Measurements from ENCODE around the gene THSD7A. TPM values are rescaled to one million over a fixed set of nuclear protein-coding genes. Genes with fewer than 3 reads are reported as not detected.

Gene THSD7A
- total RNA-seq, 1 donor from 2014 or later, result 3.5 TPM

DNA sequence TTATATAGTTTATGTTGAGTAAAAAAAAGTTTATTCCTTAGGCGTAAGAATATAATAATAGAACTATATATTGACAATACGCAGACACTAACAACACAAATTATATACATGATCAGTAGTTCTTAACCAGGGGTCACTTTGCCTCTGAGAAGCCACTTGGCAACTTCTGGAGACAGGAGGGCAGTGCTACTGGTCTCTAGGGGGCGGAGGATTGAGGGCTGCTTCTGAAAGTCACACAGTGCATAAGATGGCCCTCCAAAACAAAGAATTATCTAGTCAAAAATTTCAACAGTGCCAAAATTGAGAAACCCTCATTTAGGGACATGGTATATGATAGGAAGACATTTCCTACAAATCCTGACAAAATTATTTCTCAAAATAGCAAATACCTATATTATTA is 77.1 kb downstream of the THSD7A start:
- Mint-ChIP-seq H3K27me3 (ENCODE audit: low read depth, unreplicated experiment) (no peaks in the 10 kb centered on the region), H3K27ac (ENCODE audit: unreplicated experiment) (no peak overlapping the region), H3K9me3 (ENCODE audit: unreplicated experiment) (no peaks in the 10 kb centered on the region), H3K36me3 (ENCODE audit: low read depth, unreplicated experiment) (no peaks in the 10 kb centered on the region), H3K4me3 (ENCODE audit: unreplicated experiment) (no peak overlapping the region), H3K4me1 (ENCODE audit: low read depth, unreplicated experiment) (no peaks in the 10 kb centered on the region)
- Histone ChIP-seq H3K9ac (ENCODE audit: low read length) (no peak overlapping the region), H4K20me1 (ENCODE audit: insufficient read depth, low read length) (no peaks in the 10 kb centered on the region), H3K9me3 (ENCODE audit: insufficient read depth, low read depth, low read length) (no peaks in the 10 kb centered on the region), H3K36me3 (ENCODE audit: insufficient read depth, low read length) (no peaks in the 10 kb centered on the region), H2AFZ (ENCODE audit: low read depth, low read length) (no peak overlapping the region), H3K4me3 (ENCODE audit: insufficient read depth, low read depth, low read length) (no peak overlapping the region), H3K27ac (ENCODE audit: low read depth, low read length) (no peak overlapping the region), H3K27me3 (ENCODE audit: insufficient read depth, low read length) (no peaks in the 10 kb centered on the region), H3K4me1 (ENCODE audit: insufficient read depth, low read length) (no peaks in the 10 kb centered on the region), H3K4me2 (ENCODE audit: low read length) (no peak overlapping the region), H3K79me2 (ENCODE audit: insufficient read depth, low read length) (no peaks in the 10 kb centered on the region)
- DNase-seq (ENCODE audit: low read depth), result no peak
- TF ChIP-seq, protein P1, sequence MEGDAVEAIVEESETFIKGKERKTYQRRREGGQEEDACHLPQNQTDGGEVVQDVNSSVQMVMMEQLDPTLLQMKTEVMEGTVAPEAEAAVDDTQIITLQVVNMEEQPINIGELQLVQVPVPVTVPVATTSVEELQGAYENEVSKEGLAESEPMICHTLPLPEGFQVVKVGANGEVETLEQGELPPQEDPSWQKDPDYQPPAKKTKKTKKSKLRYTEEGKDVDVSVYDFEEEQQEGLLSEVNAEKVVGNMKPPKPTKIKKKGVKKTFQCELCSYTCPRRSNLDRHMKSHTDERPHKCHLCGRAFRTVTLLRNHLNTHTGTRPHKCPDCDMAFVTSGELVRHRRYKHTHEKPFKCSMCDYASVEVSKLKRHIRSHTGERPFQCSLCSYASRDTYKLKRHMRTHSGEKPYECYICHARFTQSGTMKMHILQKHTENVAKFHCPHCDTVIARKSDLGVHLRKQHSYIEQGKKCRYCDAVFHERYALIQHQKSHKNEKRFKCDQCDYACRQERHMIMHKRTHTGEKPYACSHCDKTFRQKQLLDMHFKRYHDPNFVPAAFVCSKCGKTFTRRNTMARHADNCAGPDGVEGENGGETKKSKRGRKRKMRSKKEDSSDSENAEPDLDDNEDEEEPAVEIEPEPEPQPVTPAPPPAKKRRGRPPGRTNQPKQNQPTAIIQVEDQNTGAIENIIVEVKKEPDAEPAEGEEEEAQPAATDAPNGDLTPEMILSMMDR (IDR thresholded peaks at IDR 0.05; ENCODE audit: insufficient read depth, low read depth, low read length), result no peak
- no peak for TF ChIP-seq EZH2 (IDR thresholded peaks at IDR 0.05; ENCODE audit: insufficient read depth, low read length)
- FAIRE-seq, result no peak

DNA sequence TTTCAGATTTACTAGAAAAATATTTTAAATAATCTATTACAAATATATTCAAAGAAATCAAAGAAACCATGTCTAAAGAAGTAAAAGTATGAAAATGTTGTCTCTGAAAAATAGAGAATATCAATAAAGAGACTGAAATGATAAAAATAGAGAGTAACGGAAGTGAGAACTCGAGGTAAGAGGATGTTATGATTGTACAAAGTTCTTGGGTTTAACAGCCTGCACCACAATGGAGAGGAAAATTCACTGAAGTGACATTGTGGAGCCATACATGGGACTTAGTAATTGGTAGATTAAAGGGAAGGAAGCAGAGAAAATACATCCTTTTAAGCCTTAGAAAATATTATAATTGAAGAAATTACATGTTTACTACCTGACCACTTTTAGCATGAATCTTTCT is 77.9 kb downstream of the THSD7A start:
- no peaks in the 10 kb centered on the region for H3K9me3 ChIP-seq (ENCODE audit: insufficient read depth, low read depth, low read length)
- no peak overlapping the region for H3K4me3 ChIP-seq (ENCODE audit: insufficient read depth, low read depth, low read length)
- H2AFZ ChIP-seq (ENCODE audit: low read depth, low read length), result no peak overlapping the region
- no peaks in the 10 kb centered on the region for H3K79me2 ChIP-seq (ENCODE audit: insufficient read depth, low read length)
- H4K20me1 ChIP-seq (ENCODE audit: insufficient read depth, low read length), result no peaks in the 10 kb centered on the region
- no peaks in the 10 kb centered on the region for H3K27me3 ChIP-seq (ENCODE audit: insufficient read depth, low read length)
- no peak overlapping the region for H3K4me2 ChIP-seq (ENCODE audit: low read length)
- no peak overlapping the region for H3K27ac ChIP-seq (ENCODE audit: low read depth, low read length)
- H3K36me3 ChIP-seq (ENCODE audit: insufficient read depth, low read length), result no peaks in the 10 kb centered on the region
- FAIRE-seq (no peak), DNase-seq (ENCODE audit: low read depth) (no peak)
- no peak overlapping the region for H3K27ac Mint-ChIP-seq (ENCODE audit: unreplicated experiment)
- no peaks in the 10 kb centered on the region for H3K4me1 ChIP-seq (ENCODE audit: insufficient read depth, low read length)
- H3K4me3 Mint-ChIP-seq (ENCODE audit: unreplicated experiment), result no peak overlapping the region
- H3K4me1 Mint-ChIP-seq (ENCODE audit: low read depth, unreplicated experiment), result no peaks in the 10 kb centered on the region
- H3K36me3 Mint-ChIP-seq (ENCODE audit: low read depth, unreplicated experiment), result no peaks in the 10 kb centered on the region
- no peak for TF ChIP-seq EZH2 (IDR thresholded peaks at IDR 0.05; ENCODE audit: insufficient read depth, low read length)
- TF ChIP-seq, protein P1 (IDR thresholded peaks at IDR 0.05; ENCODE audit: insufficient read depth, low read depth, low read length), result no peak
- no peaks in the 10 kb centered on the region for H3K27me3 Mint-ChIP-seq (ENCODE audit: low read depth, unreplicated experiment)
- H3K9ac ChIP-seq (ENCODE audit: low read length), result no peak overlapping the region
- H3K9me3 Mint-ChIP-seq (ENCODE audit: unreplicated experiment), result no peaks in the 10 kb centered on the region

DNA sequence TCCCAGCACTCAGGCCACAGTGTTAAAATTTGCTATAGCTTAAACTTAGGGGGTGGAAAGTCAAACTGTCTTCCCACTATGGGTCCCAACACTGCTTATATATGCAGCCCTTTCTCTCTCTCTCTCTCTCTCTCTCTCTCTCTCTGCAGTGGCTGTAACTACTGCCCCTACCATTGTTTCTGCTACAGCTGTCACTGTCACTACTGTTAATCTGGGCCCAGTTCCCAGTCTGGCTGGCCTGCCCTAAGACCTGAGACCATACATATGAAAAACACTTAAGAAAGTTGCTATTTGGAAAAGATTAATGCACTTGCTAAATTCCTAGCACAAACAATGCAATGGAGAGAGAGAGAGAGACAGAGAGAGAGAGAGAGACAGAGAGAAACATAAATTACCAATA is 78.6 kb downstream of the THSD7A start:
- Histone ChIP-seq H3K4me3 (ENCODE audit: insufficient read depth, low read depth, low read length) (no peak overlapping the region), H3K36me3 (ENCODE audit: insufficient read depth, low read length) (no peaks in the 10 kb centered on the region), H3K9me3 (ENCODE audit: insufficient read depth, low read depth, low read length) (no peaks in the 10 kb centered on the region), H3K4me2 (ENCODE audit: low read length) (no peak overlapping the region), H3K27ac (ENCODE audit: low read depth, low read length) (no peak overlapping the region), H3K79me2 (ENCODE audit: insufficient read depth, low read length) (no peaks in the 10 kb centered on the region), H4K20me1 (ENCODE audit: insufficient read depth, low read length) (no peaks in the 10 kb centered on the region), H3K4me1 (ENCODE audit: insufficient read depth, low read length) (no peaks in the 10 kb centered on the region), H3K27me3 (ENCODE audit: insufficient read depth, low read length) (no peaks in the 10 kb centered on the region), H3K9ac (ENCODE audit: low read length) (no peak overlapping the region), H2AFZ (ENCODE audit: low read depth, low read length) (no peak overlapping the region)
- Mint-ChIP-seq H3K27ac (ENCODE audit: unreplicated experiment) (no peak overlapping the region), H3K36me3 (ENCODE audit: low read depth, unreplicated experiment) (no peaks in the 10 kb centered on the region), H3K4me3 (ENCODE audit: unreplicated experiment) (no peak overlapping the region), H3K27me3 (ENCODE audit: low read depth, unreplicated experiment) (no peaks in the 10 kb centered on the region), H3K4me1 (ENCODE audit: low read depth, unreplicated experiment) (no peaks in the 10 kb centered on the region), H3K9me3 (ENCODE audit: unreplicated experiment) (no peaks in the 10 kb centered on the region)
- TF ChIP-seq, protein P1 (IDR thresholded peaks at IDR 0.05; ENCODE audit: insufficient read depth, low read depth, low read length), result no peak
- no peak for TF ChIP-seq EZH2 (IDR thresholded peaks at IDR 0.05; ENCODE audit: insufficient read depth, low read length)
- no peak for DNase-seq (ENCODE audit: low read depth)
- FAIRE-seq, result no peak
